ENCODE results near the gene ODF2. TPM values are rescaled to one million over a fixed set of nuclear protein-coding genes. Genes with fewer than 3 reads are reported as not detected.
A peak's percentile ranks its signal among the peaks of the same experiment; 100 is the strongest.

The ODF2 gene
- total RNA-seq, 1 experiment from 2014 or later = 80.6 TPM

- ChIA-PET POLR2A (ENCODE audit: low non-redundant PET) (no interaction called here), CTCF (interaction anchor here (0.7 kb wide), 1 partner anchor 176 kb away, joined by 8 read pairs; no protein-coding TSS in a partner anchor)
- H3K36me3 ChIP-seq (ENCODE audit: insufficient read depth, low read length, poor library complexity, severe bottlenecking) = no peaks in the 10 kb centered on the region
- peaks cover 30% of the 10 kb centered on the region for H3K4me1 ChIP-seq (ENCODE audit: insufficient read depth, low read length, poor library complexity, severe bottlenecking)
- no peak overlapping the region for H3K4me3 ChIP-seq (ENCODE audit: low read depth, low read length, poor library complexity, severe bottlenecking)
- H3K27me3 ChIP-seq (replicated peaks; ENCODE audit: insufficient read depth, low read depth, low read length, poor library complexity) = no peaks in the 10 kb centered on the region
- intact Hi-C loops (cut with micrococcal nuclease; ENCODE audit: unreplicated experiment) = no loop called here
- peak overlapping the region; percentile 56 for H3K27ac ChIP-seq (ENCODE audit: low read depth, low read length, poor library complexity, severe bottlenecking)
- no peak for DNase-seq (ENCODE audit: low spot score)
- no peak for TF ChIP-seq CTCF (conservative IDR thresholded peaks at IDR 0.05; ENCODE audit: low read depth, low read length)
- no peak for TF ChIP-seq EZH2 (IDR thresholded peaks at IDR 0.05; ENCODE audit: borderline replicate concordance, low read depth, low read length, poor library complexity, severe bottlenecking)
- no peaks in the 10 kb centered on the region for H3K9me3 ChIP-seq (ENCODE audit: low read depth, low read length, poor library complexity, severe bottlenecking)
- BruUV-seq (replicated peaks) = no TSS peak
Measured at GRCh38 chr9:128416014-128416413, 39.8 kb upstream of the ODF2 start.

GRCh38 chr9:128416432-128417019 lies 39.3 kb upstream of the ODF2 start:
- ChIA-PET CTCF (no interaction called here), POLR2A (ENCODE audit: low non-redundant PET) (interaction anchor here (0.7 kb wide), 1 partner anchor 140 kb away, joined by 4 read pairs; no protein-coding TSS in a partner anchor)
- Histone ChIP-seq H3K4me1 (ENCODE audit: insufficient read depth, low read length, poor library complexity, severe bottlenecking) (peaks cover 32% of the 10 kb centered on the region), H3K4me3 (ENCODE audit: low read depth, low read length, poor library complexity, severe bottlenecking) (no peak overlapping the region), H3K9me3 (ENCODE audit: low read depth, low read length, poor library complexity, severe bottlenecking) (no peaks in the 10 kb centered on the region), H3K27me3 (replicated peaks; ENCODE audit: insufficient read depth, low read depth, low read length, poor library complexity) (no peaks in the 10 kb centered on the region), H3K27ac (ENCODE audit: low read depth, low read length, poor library complexity, severe bottlenecking) (peak overlapping the region; percentile 56), H3K36me3 (ENCODE audit: insufficient read depth, low read length, poor library complexity, severe bottlenecking) (no peaks in the 10 kb centered on the region)
- DNase-seq (ENCODE audit: low spot score) = peak; percentile 54
- TF ChIP-seq CTCF (conservative IDR thresholded peaks at IDR 0.05; ENCODE audit: low read depth, low read length) = no peak
- TF ChIP-seq EZH2 (IDR thresholded peaks at IDR 0.05; ENCODE audit: borderline replicate concordance, low read depth, low read length, poor library complexity, severe bottlenecking) = no peak
- intact Hi-C loops (cut with micrococcal nuclease; ENCODE audit: unreplicated experiment) = no loop called here
- BruUV-seq (replicated peaks) = no TSS peak

GRCh38 chr9:128419061-128419925 lies 36.5 kb upstream of the ODF2 start:
- BruUV-seq (replicated peaks) = no TSS peak
- Histone ChIP-seq H3K27me3 (replicated peaks; ENCODE audit: insufficient read depth, low read depth, low read length, poor library complexity) (no peaks in the 10 kb centered on the region), H3K9me3 (ENCODE audit: low read depth, low read length, poor library complexity, severe bottlenecking) (no peaks in the 10 kb centered on the region), H3K27ac (ENCODE audit: low read depth, low read length, poor library complexity, severe bottlenecking) (peak overlapping the region; percentile 48), H3K4me3 (ENCODE audit: low read depth, low read length, poor library complexity, severe bottlenecking) (peak overlapping the region; percentile 91), H3K4me1 (ENCODE audit: insufficient read depth, low read length, poor library complexity, severe bottlenecking) (peaks cover 32% of the 10 kb centered on the region), H3K36me3 (ENCODE audit: insufficient read depth, low read length, poor library complexity, severe bottlenecking) (no peaks in the 10 kb centered on the region)
- POLR2A ChIA-PET (ENCODE audit: low non-redundant PET) = interaction anchor here (0.6 kb wide), 4 partner anchors 43 to 211 kb away, joined by 3 to 13 read pairs (median 6); no protein-coding TSS in a partner anchor
- CTCF ChIA-PET = interaction anchor here (0.6 to 1.3 kb wide), 6 partner anchors 57 to 173 kb away, joined by 3 to 6 read pairs (median 4); no protein-coding TSS in a partner anchor
- intact Hi-C loops (cut with micrococcal nuclease; ENCODE audit: unreplicated experiment) = no loop called here
- DNase-seq (ENCODE audit: low spot score) = peak; percentile 89
- TF ChIP-seq EZH2 (IDR thresholded peaks at IDR 0.05; ENCODE audit: borderline replicate concordance, low read depth, low read length, poor library complexity, severe bottlenecking) = no peak
- no peak for TF ChIP-seq CTCF (conservative IDR thresholded peaks at IDR 0.05; ENCODE audit: low read depth, low read length)
